SK-N-MC (cell line): ENCODE data around the gene RP9.

ENCODE experiments used
- DNase-seq: peaks from one replicate; pipeline ENCODE4 v3.0.0-alpha.2; 2011; ENCODE audit warnings: low read depth, low spot score
- H3K27ac ChIP-seq: fragments of 200-600 bp; sonication (generic); 2 replicates; pipeline ENCODE4 v1.5.1; 2016; ENCODE audit warnings: mixed run types
- H3K36me3 ChIP-seq: fragments of 200-600 bp; sonication (generic); 2 replicates; pipeline ENCODE4 v1.6.1; 2017; ENCODE audit warnings: antibody characterized with exemption, low read length, mixed read lengths; ENCODE audit not compliant: insufficient read depth
- H3K4me3 ChIP-seq: fragments of 200-600 bp; sonication (generic); 2 replicates; pipeline ENCODE4 v1.5.1; 2016
- H3K9ac ChIP-seq: fragments of 200-600 bp; sonication (generic); 2 replicates; pipeline ENCODE4 v1.8.0; 2017; ENCODE audit warnings: mixed run types, mixed read lengths; ENCODE audit not compliant: insufficient read length
- H3K9me3 ChIP-seq: fragments of 200-600 bp; sonication (generic); 2 replicates; pipeline ENCODE4 v1.6.1; 2017; ENCODE audit warnings: low read depth, mild to moderate bottlenecking, antibody characterized with exemption, low read length, moderate library complexity, mixed read lengths
- EZH2 ChIP-seq: fragments of 200-600 bp; sonication (generic); IDR thresholded peaks from one replicate; pipeline ENCODE4 v1.6.1; 2017; ENCODE audit warnings: antibody characterized with exemption
- FOXP2 ChIP-seq: optimal IDR thresholded peaks from 2 replicates; pipeline ENCODE3; 2011; ENCODE audit warnings: mild to moderate bottlenecking, moderate library complexity; ENCODE audit not compliant: insufficient read depth; ENCODE audit errors: extremely low read length, control extremely low read depth
- POLR2AphosphoS5 ChIP-seq: IDR thresholded peaks from 2 replicates; pipeline ENCODE4 v1.6.1; 2012; ENCODE audit warnings: mild to moderate bottlenecking, low read depth, low read length, borderline replicate concordance

Gene RP9

GRCh38 chr7:33091641-33092191 lies 17.5 kb downstream of the RP9 start:
- no peak overlapping the region for H3K9ac ChIP-seq
- peaks cover 26% of the 10 kb centered on the region for H3K36me3 ChIP-seq
- TF ChIP-seq FOXP2 (no peak), POLR2AphosphoS5 (no peak), EZH2 (no peak)
- no peak overlapping the region for H3K4me3 ChIP-seq
- no peak for DNase-seq
- no peaks in the 10 kb centered on the region for H3K9me3 ChIP-seq
- H3K27ac ChIP-seq: no peak overlapping the region

- TF ChIP-seq EZH2: no peak
- no peak for TF ChIP-seq FOXP2
- TF ChIP-seq POLR2AphosphoS5: no peak
- DNase-seq: no peak
- H3K9me3 ChIP-seq: no peaks in the 10 kb centered on the region
Measured at GRCh38 chr7:33091111-33091531, 18.1 kb downstream of the RP9 start.

GRCh38 chr7:33089142-33089541 lies 20.1 kb downstream of the RP9 start:
- Histone ChIP-seq H3K27ac (no peak overlapping the region), H3K4me3 (no peak overlapping the region), H3K36me3 (peaks cover 7% of the 10 kb centered on the region), H3K9me3 (no peaks in the 10 kb centered on the region), H3K9ac (no peak overlapping the region)
- no peak for DNase-seq
- TF ChIP-seq POLR2AphosphoS5 (no peak), EZH2 (no peak), FOXP2 (no peak)

More at GRCh38 chr7:33091111-33091531, 18.1 kb downstream of the RP9 start:
- Histone ChIP-seq H3K27ac (no peak overlapping the region), H3K36me3 (peaks cover 20% of the 10 kb centered on the region), H3K4me3 (no peak overlapping the region), H3K9ac (no peak overlapping the region)

GRCh38 chr7:33087858-33088257 lies 21.3 kb downstream of the RP9 start:
- Histone ChIP-seq H3K27ac (no peak overlapping the region), H3K9ac (no peak overlapping the region), H3K9me3 (no peaks in the 10 kb centered on the region), H3K4me3 (no peak overlapping the region), H3K36me3 (no peaks in the 10 kb centered on the region)
- no peak for DNase-seq
- no peak for TF ChIP-seq POLR2AphosphoS5
- no peak for TF ChIP-seq EZH2
- TF ChIP-seq FOXP2: no peak

- no peaks in the 10 kb centered on the region for H3K9me3 ChIP-seq
- H3K36me3 ChIP-seq: no peaks in the 10 kb centered on the region
- no peak for TF ChIP-seq EZH2
- TF ChIP-seq POLR2AphosphoS5: no peak
- no peak for TF ChIP-seq FOXP2
- H3K27ac ChIP-seq: no peak overlapping the region
- H3K4me3 ChIP-seq: no peak overlapping the region
- H3K9ac ChIP-seq: no peak overlapping the region
- DNase-seq: no peak
Measured at GRCh38 chr7:33087356-33087755, 21.8 kb downstream of the RP9 start.

- Histone ChIP-seq H3K27ac (no peak overlapping the region), H3K36me3 (no peaks in the 10 kb centered on the region), H3K9me3 (no peaks in the 10 kb centered on the region), H3K4me3 (no peak overlapping the region), H3K9ac (no peak overlapping the region)
- TF ChIP-seq FOXP2 (no peak), POLR2AphosphoS5 (no peak), EZH2 (no peak)
- no peak for DNase-seq
Measured at GRCh38 chr7:33079763-33080690, 29.2 kb downstream of the RP9 start.

- Histone ChIP-seq H3K36me3 (no peaks in the 10 kb centered on the region), H3K4me3 (no peak overlapping the region), H3K9me3 (no peaks in the 10 kb centered on the region), H3K27ac (no peak overlapping the region), H3K9ac (no peak overlapping the region)
- no peak for TF ChIP-seq FOXP2
- no peak for TF ChIP-seq POLR2AphosphoS5
- no peak for TF ChIP-seq EZH2
- no peak for DNase-seq
Measured at GRCh38 chr7:33079096-33079495, 30.1 kb downstream of the RP9 start.

- Histone ChIP-seq H3K27ac (no peak overlapping the region), H3K36me3 (no peaks in the 10 kb centered on the region), H3K4me3 (no peak overlapping the region), H3K9me3 (no peaks in the 10 kb centered on the region), H3K9ac (no peak overlapping the region)
- TF ChIP-seq POLR2AphosphoS5 (no peak), EZH2 (no peak), FOXP2 (no peak)
- no peak for DNase-seq
Measured at GRCh38 chr7:33076737-33077136, 32.5 kb downstream of the RP9 start.
